Mesodermal cell (in vitro differentiated cells): Measurements from ENCODE around the gene AP3M1.

ENCODE experiments used
- H3K27ac ChIP-seq: 2 replicates; pipeline ENCODE4 v1.7.0; 2013; ENCODE audit warnings: mild to moderate bottlenecking, low read depth, low read length, moderate library complexity; ENCODE audit not compliant: severe bottlenecking
- H3K36me3 ChIP-seq: 2 replicates; pipeline ENCODE4 v1.7.1; 2013; ENCODE audit warnings: mild to moderate bottlenecking, low read length, moderate library complexity; ENCODE audit not compliant: control insufficient read depth, insufficient read depth
- H3K4me1 ChIP-seq: one replicate; pipeline ENCODE4 v1.7.1; 2013; ENCODE audit warnings: mild to moderate bottlenecking, low read length; ENCODE audit not compliant: insufficient read depth, control insufficient read depth, poor library complexity, severe bottlenecking
- H3K4me3 ChIP-seq: 2 replicates; pipeline ENCODE4 v1.7.0; 2013; ENCODE audit warnings: low read length, control low read depth, mild to moderate bottlenecking; ENCODE audit not compliant: insufficient read depth, poor library complexity, severe bottlenecking; ENCODE audit errors: extremely low read depth
- H3K9me3 ChIP-seq: 2 replicates; pipeline ENCODE4 v1.7.1; 2013; ENCODE audit warnings: mild to moderate bottlenecking, low read length, moderate library complexity; ENCODE audit not compliant: control insufficient read depth
- WGBS, 2 experiments: methylation state at CpG; one replicate each; pipeline ENCODE4 v1.1.5; 2013; ENCODE audit warnings: missing lambda C conversion rate in 2 of 2; ENCODE audit not compliant: insufficient coverage in 2 of 2; 5-methylcytosine and 5-hydroxymethylcytosine counted together

Gene AP3M1

GRCh38 chr10:74114041-74114448 is 36.6 kb downstream of the AP3M1 start:
- Histone ChIP-seq H3K4me1 (peaks cover 5% of the 10 kb centered on the region), H3K36me3 (peaks cover 98% of the 10 kb centered on the region), H3K9me3 (no peaks in the 10 kb centered on the region), H3K27ac (no peak overlapping the region), H3K4me3 (no peak overlapping the region)
- WGBS, 2 experiments = 90 to 98% methylated on average over 9 to 12 of the region's 12 CpGs

GRCh38 chr10:74113546-74113945 is 37.1 kb downstream of the AP3M1 start:
- H3K9me3 ChIP-seq = no peaks in the 10 kb centered on the region
- 100% methylated on average over 1 of the region's 1 CpG; no CpG with 5 or more reads in 1 of the 2 experiments for WGBS, 2 experiments
- peaks cover 3% of the 10 kb centered on the region for H3K4me1 ChIP-seq
- H3K36me3 ChIP-seq = peaks cover 98% of the 10 kb centered on the region
- H3K4me3 ChIP-seq = no peak overlapping the region
- no peak overlapping the region for H3K27ac ChIP-seq

GRCh38 chr10:74111799-74112198 is 38.8 kb downstream of the AP3M1 start:
- H3K9me3 ChIP-seq = no peaks in the 10 kb centered on the region
- 96 to 99% methylated on average over 7 of the region's 14 CpGs for WGBS, 2 experiments
- no peak overlapping the region for H3K27ac ChIP-seq
- H3K4me3 ChIP-seq = no peak overlapping the region
- H3K36me3 ChIP-seq = peaks cover 98% of the 10 kb centered on the region
- H3K4me1 ChIP-seq = no peaks in the 10 kb centered on the region

- no peaks in the 10 kb centered on the region for H3K4me1 ChIP-seq
Measured at GRCh38 chr10:74110120-74110519, 40.5 kb downstream of the AP3M1 start.

GRCh38 chr10:74109452-74109851 is 41.2 kb downstream of the AP3M1 start:
- no peaks in the 10 kb centered on the region for H3K9me3 ChIP-seq
- no peak overlapping the region for H3K4me3 ChIP-seq
- H3K27ac ChIP-seq = no peak overlapping the region
- H3K4me1 ChIP-seq = no peaks in the 10 kb centered on the region
- peaks cover 100% of the 10 kb centered on the region for H3K36me3 ChIP-seq

More at GRCh38 chr10:74110120-74110519, 40.5 kb downstream of the AP3M1 start:
- H3K36me3 ChIP-seq = peaks cover 99% of the 10 kb centered on the region
- no peak overlapping the region for H3K27ac ChIP-seq
- whole genome bisulfite sequencing, 2 experiments = 92 to 100% methylated on average over 1 of the region's 1 CpG
- no peaks in the 10 kb centered on the region for H3K9me3 ChIP-seq
- no peak overlapping the region for H3K4me3 ChIP-seq

- Histone ChIP-seq H3K9me3 (no peaks in the 10 kb centered on the region), H3K27ac (no peak overlapping the region), H3K4me3 (no peak overlapping the region), H3K36me3 (peaks cover 100% of the 10 kb centered on the region), H3K4me1 (no peaks in the 10 kb centered on the region)
- 89% methylated on average over 3 of the region's 4 CpGs; no CpG with 5 or more reads in 1 of the 2 experiments for WGBS, 2 experiments
Measured at GRCh38 chr10:74107391-74107790, 43.2 kb downstream of the AP3M1 start.

GRCh38 chr10:74104996-74105395 is 45.6 kb downstream of the AP3M1 start:
- peaks cover 98% of the 10 kb centered on the region for H3K36me3 ChIP-seq
- 93 to 100% methylated on average over 7 to 8 of the region's 8 CpGs for WGBS, 2 experiments
- no peaks in the 10 kb centered on the region for H3K9me3 ChIP-seq
- no peaks in the 10 kb centered on the region for H3K4me1 ChIP-seq
- no peak overlapping the region for H3K4me3 ChIP-seq
- H3K27ac ChIP-seq = no peak overlapping the region

- no peak overlapping the region for H3K4me3 ChIP-seq
- no peaks in the 10 kb centered on the region for H3K4me1 ChIP-seq
- WGBS, 2 experiments = 92 to 98% methylated on average over 5 of the region's 5 CpGs
- peaks cover 98% of the 10 kb centered on the region for H3K36me3 ChIP-seq
- H3K27ac ChIP-seq = no peak overlapping the region
- H3K9me3 ChIP-seq = no peaks in the 10 kb centered on the region
Measured at GRCh38 chr10:74104480-74104879, 46.1 kb downstream of the AP3M1 start.

- Histone ChIP-seq H3K9me3 (no peaks in the 10 kb centered on the region), H3K4me1 (no peaks in the 10 kb centered on the region), H3K27ac (no peak overlapping the region), H3K4me3 (no peak overlapping the region), H3K36me3 (peaks cover 98% of the 10 kb centered on the region)
- 95 to 96% methylated on average over 6 to 10 of the region's 11 CpGs for WGBS, 2 experiments
Measured at GRCh38 chr10:74103560-74104258, 46.9 kb downstream of the AP3M1 start.

- no peak overlapping the region for H3K27ac ChIP-seq
- 92 to 94% methylated on average over 2 of the region's 3 CpGs for WGBS, 2 experiments
- no peaks in the 10 kb centered on the region for H3K4me1 ChIP-seq
- peaks cover 96% of the 10 kb centered on the region for H3K36me3 ChIP-seq
- H3K4me3 ChIP-seq = no peak overlapping the region
- H3K9me3 ChIP-seq = no peaks in the 10 kb centered on the region
Measured at GRCh38 chr10:74099836-74100235, 50.8 kb downstream of the AP3M1 start.

GRCh38 chr10:74099420-74099819 is 51.2 kb downstream of the AP3M1 start:
- peaks cover 96% of the 10 kb centered on the region for H3K36me3 ChIP-seq

More at GRCh38 chr10:74099420-74099819, 51.2 kb downstream of the AP3M1 start:
- Histone ChIP-seq H3K27ac (peak overlapping the region; percentile 8), H3K4me1 (no peaks in the 10 kb centered on the region), H3K4me3 (no peak overlapping the region), H3K9me3 (no peaks in the 10 kb centered on the region)
- 92 to 98% methylated on average over 2 to 3 of the region's 3 CpGs for WGBS, 2 experiments
